ENCODE measurements around the gene IL20RA. TPM values are rescaled to one million over a fixed set of nuclear protein-coding genes. Genes with fewer than 3 reads are reported as not detected.
A peak's percentile ranks its signal among the peaks of the same experiment; 100 is the strongest.

The IL20RA gene
- total RNA-seq, 1 experiment from 2014 or later: 0.28 TPM

GRCh38 chr6:137005073-137005472 lies 39.7 kb downstream of the IL20RA start:
- no peak overlapping the region for H3K4me3 ChIP-seq (ENCODE audit: insufficient read depth, low read depth, low read length)
- H3K36me3 ChIP-seq (replicated peaks; ENCODE audit: control insufficient read depth, insufficient read depth, low read length): no peaks in the 10 kb centered on the region
- H3K27me3 ChIP-seq (ENCODE audit: control insufficient read depth, insufficient read depth, low read length): no peaks in the 10 kb centered on the region
- no peak for DNase-seq

GRCh38 chr6:137002505-137002904 lies 42.3 kb downstream of the IL20RA start:
- no peak overlapping the region for H3K4me3 ChIP-seq (ENCODE audit: insufficient read depth, low read depth, low read length)
- no peak for DNase-seq

GRCh38 chr6:137001977-137002302 lies 42.8 kb downstream of the IL20RA start:
- Histone ChIP-seq H3K36me3 (replicated peaks; ENCODE audit: control insufficient read depth, insufficient read depth, low read length) (no peaks in the 10 kb centered on the region), H3K4me3 (ENCODE audit: insufficient read depth, low read depth, low read length) (peak overlapping the region; percentile 16), H3K27me3 (ENCODE audit: control insufficient read depth, insufficient read depth, low read length) (no peaks in the 10 kb centered on the region)
- peak; percentile 16 for DNase-seq

More at GRCh38 chr6:137002505-137002904, 42.3 kb downstream of the IL20RA start:
- Histone ChIP-seq H3K36me3 (replicated peaks; ENCODE audit: control insufficient read depth, insufficient read depth, low read length) (no peaks in the 10 kb centered on the region), H3K27me3 (ENCODE audit: control insufficient read depth, insufficient read depth, low read length) (no peaks in the 10 kb centered on the region)

- Histone ChIP-seq H3K36me3 (replicated peaks; ENCODE audit: control insufficient read depth, insufficient read depth, low read length) (no peaks in the 10 kb centered on the region), H3K27me3 (ENCODE audit: control insufficient read depth, insufficient read depth, low read length) (no peaks in the 10 kb centered on the region), H3K4me3 (ENCODE audit: insufficient read depth, low read depth, low read length) (peak overlapping the region; percentile 16)
- peak; percentile 30 for DNase-seq
Measured at GRCh38 chr6:137001299-137001976, 43.3 kb downstream of the IL20RA start.

- DNase-seq: no peak
- Histone ChIP-seq H3K27me3 (ENCODE audit: control insufficient read depth, insufficient read depth, low read length) (no peaks in the 10 kb centered on the region), H3K36me3 (replicated peaks; ENCODE audit: control insufficient read depth, insufficient read depth, low read length) (no peaks in the 10 kb centered on the region), H3K4me3 (ENCODE audit: insufficient read depth, low read depth, low read length) (no peak overlapping the region)
Measured at GRCh38 chr6:137000825-137001224, 43.9 kb downstream of the IL20RA start.

GRCh38 chr6:136995521-136995920 lies 49.2 kb downstream of the IL20RA start:
- Histone ChIP-seq H3K4me3 (ENCODE audit: insufficient read depth, low read depth, low read length) (no peak overlapping the region), H3K27me3 (ENCODE audit: control insufficient read depth, insufficient read depth, low read length) (no peaks in the 10 kb centered on the region), H3K36me3 (replicated peaks; ENCODE audit: control insufficient read depth, insufficient read depth, low read length) (no peaks in the 10 kb centered on the region)
- no peak for DNase-seq

- no peak for DNase-seq
- H3K27me3 ChIP-seq (ENCODE audit: control insufficient read depth, insufficient read depth, low read length): no peaks in the 10 kb centered on the region; the same call in 1 of the 2 replicates
- no peak overlapping the region for H3K4me3 ChIP-seq (ENCODE audit: insufficient read depth, low read depth, low read length)
- no peaks in the 10 kb centered on the region for H3K36me3 ChIP-seq (replicated peaks; ENCODE audit: control insufficient read depth, insufficient read depth, low read length)
Measured at GRCh38 chr6:136994782-136995181, 50.0 kb downstream of the IL20RA start.

GRCh38 chr6:136992113-136992512 lies 52.7 kb downstream of the IL20RA start:
- no peak overlapping the region for H3K4me3 ChIP-seq (ENCODE audit: insufficient read depth, low read depth, low read length)
- DNase-seq: no peak
- H3K36me3 ChIP-seq (replicated peaks; ENCODE audit: control insufficient read depth, insufficient read depth, low read length): no peaks in the 10 kb centered on the region
- peaks cover 2% of the 10 kb centered on the region; the same call in 1 of the 2 replicates for H3K27me3 ChIP-seq (ENCODE audit: control insufficient read depth, insufficient read depth, low read length)

- Histone ChIP-seq H3K36me3 (replicated peaks; ENCODE audit: control insufficient read depth, insufficient read depth, low read length) (no peaks in the 10 kb centered on the region), H3K27me3 (ENCODE audit: control insufficient read depth, insufficient read depth, low read length) (peaks cover 2% of the 10 kb centered on the region; the same call in 1 of the 2 replicates), H3K4me3 (ENCODE audit: insufficient read depth, low read depth, low read length) (no peak overlapping the region)
- no peak for DNase-seq
Measured at GRCh38 chr6:136991646-136992045, 53.1 kb downstream of the IL20RA start.

- peaks cover 3% of the 10 kb centered on the region; the same call in 1 of the 2 replicates for H3K27me3 ChIP-seq (ENCODE audit: control insufficient read depth, insufficient read depth, low read length)
- DNase-seq: peak; percentile 27
- no peak overlapping the region for H3K4me3 ChIP-seq (ENCODE audit: insufficient read depth, low read depth, low read length)
- H3K36me3 ChIP-seq (replicated peaks; ENCODE audit: control insufficient read depth, insufficient read depth, low read length): no peaks in the 10 kb centered on the region
Measured at GRCh38 chr6:136990754-136991153, 54.0 kb downstream of the IL20RA start.

- H3K36me3 ChIP-seq (replicated peaks; ENCODE audit: control insufficient read depth, insufficient read depth, low read length): no peaks in the 10 kb centered on the region
- peaks cover 3% of the 10 kb centered on the region; the same call in 1 of the 2 replicates for H3K27me3 ChIP-seq (ENCODE audit: control insufficient read depth, insufficient read depth, low read length)
- peak overlapping the region; percentile 59 for H3K4me3 ChIP-seq (ENCODE audit: insufficient read depth, low read depth, low read length)
- no peak for DNase-seq
Measured at GRCh38 chr6:136990242-136990578, 54.6 kb downstream of the IL20RA start.

GRCh38 chr6:136989571-136990241 lies 55.1 kb downstream of the IL20RA start:
- DNase-seq: peak; percentile 76
- H3K27me3 ChIP-seq (ENCODE audit: control insufficient read depth, insufficient read depth, low read length): peaks cover 3% of the 10 kb centered on the region; the same call in 1 of the 2 replicates
- H3K4me3 ChIP-seq (ENCODE audit: insufficient read depth, low read depth, low read length): peak overlapping the region; percentile 59
- H3K36me3 ChIP-seq (replicated peaks; ENCODE audit: control insufficient read depth, insufficient read depth, low read length): no peaks in the 10 kb centered on the region

GRCh38 chr6:136987526-136987925 lies 57.2 kb downstream of the IL20RA start:
- Histone ChIP-seq H3K4me3 (ENCODE audit: insufficient read depth, low read depth, low read length) (no peak overlapping the region), H3K27me3 (ENCODE audit: control insufficient read depth, insufficient read depth, low read length) (peaks cover 3% of the 10 kb centered on the region; the same call in 1 of the 2 replicates)

GRCh38 chr6:136985502-136985901 lies 59.3 kb downstream of the IL20RA start:
- DNase-seq: no peak
- Histone ChIP-seq H3K4me3 (ENCODE audit: insufficient read depth, low read depth, low read length) (no peak overlapping the region), H3K36me3 (replicated peaks; ENCODE audit: control insufficient read depth, insufficient read depth, low read length) (no peaks in the 10 kb centered on the region), H3K27me3 (ENCODE audit: control insufficient read depth, insufficient read depth, low read length) (peaks cover 3% of the 10 kb centered on the region; the same call in 1 of the 2 replicates)

More at GRCh38 chr6:136987526-136987925, 57.2 kb downstream of the IL20RA start:
- no peaks in the 10 kb centered on the region for H3K36me3 ChIP-seq (replicated peaks; ENCODE audit: control insufficient read depth, insufficient read depth, low read length)
- no peak for DNase-seq

GRCh38 chr6:136984578-136984977 lies 60.2 kb downstream of the IL20RA start:
- no peak overlapping the region for H3K4me3 ChIP-seq (ENCODE audit: insufficient read depth, low read depth, low read length)
- H3K36me3 ChIP-seq (replicated peaks; ENCODE audit: control insufficient read depth, insufficient read depth, low read length): no peaks in the 10 kb centered on the region
- no peak for DNase-seq
- H3K27me3 ChIP-seq (ENCODE audit: control insufficient read depth, insufficient read depth, low read length): peaks cover 3% of the 10 kb centered on the region; the same call in 1 of the 2 replicates

All from H7 (cell line).